Adipocyte (in vitro differentiated cells): ENCODE results near the gene OR6N1.

Experiments used
- DNase-seq: peaks from one replicate; pipeline ENCODE4 v3.0.0-alpha.2; 2015; ENCODE audit warnings: low read depth
- H3K27me3 ChIP-seq: replicated peaks from 2 replicates; pipeline ENCODE4 v1.7.0; 2013; ENCODE audit warnings: mild to moderate bottlenecking, low read length, moderate library complexity; ENCODE audit not compliant: control insufficient read depth, insufficient read depth
- H3K36me3 ChIP-seq: 2 replicates; pipeline ENCODE4 v1.7.0; 2013; ENCODE audit warnings: low read length, mild to moderate bottlenecking, moderate library complexity; ENCODE audit not compliant: control insufficient read depth, insufficient read depth, severe bottlenecking
- H3K4me1 ChIP-seq: 2 replicates; pipeline ENCODE4 v1.7.0; 2013; ENCODE audit warnings: mild to moderate bottlenecking, low read length, moderate library complexity; ENCODE audit not compliant: control insufficient read depth, insufficient read depth
- H3K4me3 ChIP-seq: 2 replicates; pipeline ENCODE4 v1.7.0; 2013; ENCODE audit warnings: mild to moderate bottlenecking, low read length, moderate library complexity
- H3K9ac ChIP-seq: 2 replicates; pipeline ENCODE4 v1.7.0; 2013; ENCODE audit warnings: mild to moderate bottlenecking, low read length, moderate library complexity
- H3K9me3 ChIP-seq: 2 replicates; pipeline ENCODE4 v1.7.0; 2013; ENCODE audit warnings: mild to moderate bottlenecking, low read length, moderate library complexity; ENCODE audit not compliant: control insufficient read depth

OR6N1 gene

GRCh38 chr1:158735848-158736247 is 36.1 kb downstream of the OR6N1 start:
- no peak for DNase-seq
- H3K9ac ChIP-seq: no peak overlapping the region
- H3K27me3 ChIP-seq: peaks cover 8% of the 10 kb centered on the region
- H3K4me3 ChIP-seq: no peak overlapping the region
- no peaks in the 10 kb centered on the region for H3K9me3 ChIP-seq
- peaks cover 3% of the 10 kb centered on the region for H3K4me1 ChIP-seq
- H3K36me3 ChIP-seq: no peaks in the 10 kb centered on the region

GRCh38 chr1:158732524-158732923 is 39.5 kb downstream of the OR6N1 start:
- no peaks in the 10 kb centered on the region for H3K36me3 ChIP-seq
- peaks cover 3% of the 10 kb centered on the region for H3K4me1 ChIP-seq

GRCh38 chr1:158731707-158732106 is 40.3 kb downstream of the OR6N1 start:
- Histone ChIP-seq H3K9me3 (no peaks in the 10 kb centered on the region), H3K4me1 (peaks cover 3% of the 10 kb centered on the region), H3K27me3 (peaks cover 8% of the 10 kb centered on the region), H3K4me3 (no peak overlapping the region), H3K9ac (no peak overlapping the region), H3K36me3 (no peaks in the 10 kb centered on the region)
- no peak for DNase-seq

More at GRCh38 chr1:158732524-158732923, 39.5 kb downstream of the OR6N1 start:
- Histone ChIP-seq H3K27me3 (peaks cover 8% of the 10 kb centered on the region), H3K9me3 (no peaks in the 10 kb centered on the region), H3K4me3 (no peak overlapping the region), H3K9ac (no peak overlapping the region)
- DNase-seq: no peak

GRCh38 chr1:158730453-158730852 is 41.5 kb downstream of the OR6N1 start:
- Histone ChIP-seq H3K4me1 (no peaks in the 10 kb centered on the region), H3K4me3 (no peak overlapping the region), H3K27me3 (peaks cover 8% of the 10 kb centered on the region), H3K36me3 (no peaks in the 10 kb centered on the region), H3K9me3 (no peaks in the 10 kb centered on the region), H3K9ac (no peak overlapping the region)
- DNase-seq: no peak

GRCh38 chr1:158728510-158729225 is 43.3 kb downstream of the OR6N1 start:
- no peak for DNase-seq
- no peaks in the 10 kb centered on the region for H3K9me3 ChIP-seq
- H3K4me1 ChIP-seq: no peaks in the 10 kb centered on the region
- no peaks in the 10 kb centered on the region for H3K36me3 ChIP-seq
- peaks cover 8% of the 10 kb centered on the region for H3K27me3 ChIP-seq
- H3K9ac ChIP-seq: no peak overlapping the region
- no peak overlapping the region for H3K4me3 ChIP-seq

GRCh38 chr1:158724442-158724841 is 47.6 kb downstream of the OR6N1 start:
- no peak for DNase-seq
- no peaks in the 10 kb centered on the region for H3K9me3 ChIP-seq
- no peaks in the 10 kb centered on the region for H3K4me1 ChIP-seq
- no peak overlapping the region for H3K9ac ChIP-seq
- peaks cover 4% of the 10 kb centered on the region for H3K27me3 ChIP-seq
- no peaks in the 10 kb centered on the region for H3K36me3 ChIP-seq
- no peak overlapping the region for H3K4me3 ChIP-seq

GRCh38 chr1:158720620-158721019 is 51.4 kb downstream of the OR6N1 start, which contains the start of gene OR6K3:
OR6K3 (minus strand) TSS chr1:158720720; CDS start chr1:158718115, 2,605 bp downstream.
- no peaks in the 10 kb centered on the region for H3K9me3 ChIP-seq
- H3K36me3 ChIP-seq: no peaks in the 10 kb centered on the region
- no peak within 1 kb of the TSS for H3K9ac ChIP-seq

GRCh38 chr1:158719664-158720063 is 52.3 kb downstream of the OR6N1 start:
- Histone ChIP-seq H3K4me3 (no peak overlapping the region), H3K4me1 (no peaks in the 10 kb centered on the region), H3K9me3 (no peaks in the 10 kb centered on the region), H3K36me3 (no peaks in the 10 kb centered on the region), H3K27me3 (peaks cover 4% of the 10 kb centered on the region), H3K9ac (no peak overlapping the region)
- no peak for DNase-seq

More at GRCh38 chr1:158720620-158721019, 51.4 kb downstream of the OR6N1 start, which contains the start of gene OR6K3:
- Histone ChIP-seq H3K4me1 (no peaks in the 10 kb centered on the region), H3K4me3 (no peak within 1 kb of the TSS), H3K27me3 (peaks cover 4% of the 10 kb centered on the region)
- DNase-seq: no peak

GRCh38 chr1:158717344-158717743 is 54.7 kb downstream of the OR6N1 start:
- no peaks in the 10 kb centered on the region for H3K9me3 ChIP-seq
- no peaks in the 10 kb centered on the region for H3K36me3 ChIP-seq

GRCh38 chr1:158716335-158716734 is 55.7 kb downstream of the OR6N1 start:
- peaks cover 4% of the 10 kb centered on the region for H3K27me3 ChIP-seq
- DNase-seq: no peak
- H3K9me3 ChIP-seq: no peaks in the 10 kb centered on the region
- no peak overlapping the region for H3K4me3 ChIP-seq
- H3K4me1 ChIP-seq: no peaks in the 10 kb centered on the region
- no peak overlapping the region for H3K9ac ChIP-seq
- H3K36me3 ChIP-seq: no peaks in the 10 kb centered on the region

More at GRCh38 chr1:158717344-158717743, 54.7 kb downstream of the OR6N1 start:
- Histone ChIP-seq H3K27me3 (peaks cover 4% of the 10 kb centered on the region), H3K4me3 (no peak overlapping the region), H3K4me1 (no peaks in the 10 kb centered on the region), H3K9ac (no peak overlapping the region)
- DNase-seq: no peak

GRCh38 chr1:158714754-158715153 is 57.2 kb downstream of the OR6N1 start:
- no peaks in the 10 kb centered on the region for H3K36me3 ChIP-seq
- peaks cover under 1% of the 10 kb centered on the region for H3K27me3 ChIP-seq
- no peaks in the 10 kb centered on the region for H3K9me3 ChIP-seq
- no peak overlapping the region for H3K4me3 ChIP-seq
- no peak for DNase-seq
- H3K9ac ChIP-seq: no peak overlapping the region
- no peaks in the 10 kb centered on the region for H3K4me1 ChIP-seq
